GM20000 (cell line): ENCODE measurements around the gene LIPT2.
"Not testable (repeated sequence)": the region's sequence is repeated elsewhere in the genome, so short reads cannot be mapped to it uniquely, and the experiment has no call there.

Experiments
- DNase-seq: peaks from one replicate; pipeline ENCODE4 v3.0.0; 2012; ENCODE audit warnings: low spot score
- TF ChIP-seq, protein P1 (sequence below): IDR thresholded peaks from 2 replicates; pipeline ENCODE4 v1.5.1; 2012; ENCODE audit warnings: mild to moderate bottlenecking, control low read depth; ENCODE audit errors: extremely low read depth, missing control alignments

Gene LIPT2

DNA sequence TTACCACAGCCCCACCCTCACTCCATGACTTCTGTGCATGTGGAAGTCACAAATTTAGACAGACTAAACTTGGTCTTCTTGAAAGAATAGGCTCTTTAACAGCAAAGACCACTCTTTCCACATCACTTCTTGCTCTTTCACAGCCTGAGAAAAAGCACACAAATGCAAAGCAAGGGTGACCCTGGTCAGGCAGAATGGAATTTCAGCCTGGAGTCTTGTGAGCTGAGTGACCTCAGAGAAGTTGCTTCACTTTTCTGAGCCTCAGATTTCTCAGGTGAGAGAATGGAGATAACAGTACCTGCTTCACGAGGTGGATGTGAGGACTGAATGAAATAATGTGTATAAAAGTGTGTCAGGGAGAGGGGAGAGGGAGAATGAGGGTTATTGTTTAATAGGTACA, 26.8 kb upstream of the LIPT2 start:
- TF ChIP-seq, protein P1, sequence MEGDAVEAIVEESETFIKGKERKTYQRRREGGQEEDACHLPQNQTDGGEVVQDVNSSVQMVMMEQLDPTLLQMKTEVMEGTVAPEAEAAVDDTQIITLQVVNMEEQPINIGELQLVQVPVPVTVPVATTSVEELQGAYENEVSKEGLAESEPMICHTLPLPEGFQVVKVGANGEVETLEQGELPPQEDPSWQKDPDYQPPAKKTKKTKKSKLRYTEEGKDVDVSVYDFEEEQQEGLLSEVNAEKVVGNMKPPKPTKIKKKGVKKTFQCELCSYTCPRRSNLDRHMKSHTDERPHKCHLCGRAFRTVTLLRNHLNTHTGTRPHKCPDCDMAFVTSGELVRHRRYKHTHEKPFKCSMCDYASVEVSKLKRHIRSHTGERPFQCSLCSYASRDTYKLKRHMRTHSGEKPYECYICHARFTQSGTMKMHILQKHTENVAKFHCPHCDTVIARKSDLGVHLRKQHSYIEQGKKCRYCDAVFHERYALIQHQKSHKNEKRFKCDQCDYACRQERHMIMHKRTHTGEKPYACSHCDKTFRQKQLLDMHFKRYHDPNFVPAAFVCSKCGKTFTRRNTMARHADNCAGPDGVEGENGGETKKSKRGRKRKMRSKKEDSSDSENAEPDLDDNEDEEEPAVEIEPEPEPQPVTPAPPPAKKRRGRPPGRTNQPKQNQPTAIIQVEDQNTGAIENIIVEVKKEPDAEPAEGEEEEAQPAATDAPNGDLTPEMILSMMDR = no peak
- no peak for DNase-seq

DNA sequence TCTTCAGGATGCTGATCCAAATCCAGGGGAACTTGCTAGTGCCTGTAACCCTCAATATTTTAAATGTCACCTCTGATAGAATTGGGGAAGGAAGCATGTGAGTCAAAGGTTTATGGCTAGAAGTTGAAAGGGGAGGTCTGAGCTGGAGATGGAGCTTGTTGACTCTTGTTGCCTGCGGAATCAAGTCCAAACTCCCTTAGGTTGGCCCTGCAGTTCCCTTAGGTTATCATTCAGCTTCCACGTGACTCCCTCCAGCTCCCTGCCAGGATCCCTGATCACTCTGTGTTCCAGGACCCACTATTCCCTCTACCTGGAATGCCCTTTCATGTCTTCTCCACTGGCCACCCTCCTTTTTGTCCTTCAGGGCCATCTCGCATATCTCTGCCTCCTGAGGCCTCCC, 26.2 kb upstream of the LIPT2 start:
- TF ChIP-seq, protein P1 = no peak
- no peak for DNase-seq

DNA sequence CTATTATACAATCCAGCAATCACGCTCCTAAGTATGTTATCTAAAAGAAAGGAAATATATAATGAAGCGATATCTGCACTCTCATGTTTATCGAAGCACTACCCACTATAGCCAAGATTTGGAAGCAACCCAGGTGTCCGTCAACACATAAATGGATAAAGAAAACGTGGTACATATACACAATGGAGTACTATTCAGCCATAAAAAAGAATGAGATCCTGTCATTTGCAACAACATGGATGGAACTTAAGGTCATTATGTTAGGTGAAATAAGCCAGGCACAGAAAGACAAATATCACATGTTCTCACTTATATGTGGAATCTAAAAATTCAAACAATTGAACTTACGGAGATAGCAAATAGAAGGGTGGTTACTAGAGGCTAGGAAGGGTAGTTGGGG, 24.1 kb upstream of the LIPT2 start:
- DNase-seq = not testable (repeated sequence)

DNA sequence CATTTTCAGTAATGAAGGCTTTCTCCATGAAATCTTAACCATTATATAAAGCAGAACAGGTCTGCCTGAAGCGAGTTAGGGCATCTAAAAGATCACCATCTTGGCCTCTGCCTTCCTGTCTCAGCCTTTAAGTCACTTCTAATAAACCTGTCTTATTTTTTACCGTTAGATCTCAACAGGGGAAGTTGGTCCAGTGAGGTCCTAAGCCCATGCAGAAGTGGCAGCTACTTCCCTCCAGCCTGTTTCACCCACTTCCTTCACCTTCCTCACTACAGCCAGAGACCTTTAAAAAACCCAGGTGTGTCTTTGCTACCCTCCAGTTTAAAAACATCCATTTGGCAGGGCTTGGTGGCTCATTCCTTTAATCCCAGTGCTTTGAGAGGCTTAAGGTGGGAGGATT, 14.1 kb upstream of the LIPT2 start:
- TF ChIP-seq, protein P1 = no peak
- no peak for DNase-seq

DNA sequence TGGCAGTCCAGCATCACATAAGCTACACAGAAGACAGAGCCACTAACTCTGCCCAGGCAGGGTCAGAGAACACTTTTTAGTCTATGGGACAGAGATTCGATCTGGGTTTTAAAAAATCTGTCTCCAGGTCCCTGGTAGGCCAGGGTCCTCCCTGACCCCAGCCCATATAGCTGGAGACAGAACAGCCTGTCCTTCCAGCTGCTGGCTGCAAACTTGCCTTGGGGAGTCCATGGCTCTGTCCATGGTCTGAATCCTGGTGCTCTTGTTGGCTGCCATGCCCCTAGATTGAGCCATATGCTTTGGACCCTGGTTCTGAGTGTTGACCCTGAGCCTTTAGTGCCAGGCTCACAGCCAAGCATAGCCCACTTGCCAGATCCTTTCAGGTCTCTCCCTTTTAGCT, 13.3 kb upstream of the LIPT2 start:
- DNase-seq = no peak
- TF ChIP-seq, protein P1 = no peak

DNA sequence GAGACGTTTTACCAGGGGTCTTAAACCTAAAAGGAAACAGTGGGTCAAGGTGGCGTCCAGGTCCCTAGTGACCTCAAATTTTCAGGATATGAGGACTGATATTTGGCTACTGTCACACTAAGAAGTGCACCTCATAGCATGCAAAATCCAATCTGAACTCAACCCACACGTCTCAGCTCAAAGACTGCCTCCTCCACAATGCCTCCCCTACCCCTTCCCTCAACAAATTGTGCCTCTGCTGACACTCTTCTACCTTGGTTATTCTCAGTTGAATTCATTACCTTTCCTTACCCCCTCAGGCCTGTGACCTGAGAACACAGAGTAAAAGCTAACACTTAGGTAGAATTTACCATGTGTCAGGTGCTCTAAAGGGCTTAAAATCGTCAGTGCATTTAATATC, 12.4 kb upstream of the LIPT2 start:
- TF ChIP-seq, protein P1 = no peak
- no peak for DNase-seq

DNA sequence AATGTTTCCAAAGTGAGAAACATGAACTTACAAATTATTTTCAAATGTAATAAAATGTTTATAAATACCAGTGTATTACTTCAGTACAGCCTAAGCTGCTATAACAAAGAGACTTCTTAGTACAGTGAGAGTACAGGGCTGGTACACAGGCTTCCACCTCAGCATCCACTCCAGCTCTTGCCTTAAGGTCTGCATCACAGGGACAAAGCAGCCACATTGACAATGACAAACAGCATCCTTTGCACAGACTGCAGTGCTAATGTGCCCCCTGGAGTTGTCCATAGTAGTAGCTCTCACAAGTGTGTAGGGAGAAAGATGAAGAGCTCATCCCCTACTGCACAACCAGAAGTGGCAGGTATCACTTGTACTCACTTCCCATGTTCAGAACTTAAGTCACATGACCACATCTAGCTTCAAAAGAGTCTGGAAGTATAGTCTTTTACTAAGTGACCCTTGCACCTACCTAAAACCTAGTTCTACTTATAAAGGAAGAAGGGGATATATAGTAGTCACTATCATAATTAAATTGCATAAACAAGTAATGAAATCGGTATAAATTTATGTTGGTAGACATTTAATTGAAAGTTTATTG, 10.7 kb upstream of the LIPT2 start:
- no peak for DNase-seq
- TF ChIP-seq, protein P1 = no peak

DNA sequence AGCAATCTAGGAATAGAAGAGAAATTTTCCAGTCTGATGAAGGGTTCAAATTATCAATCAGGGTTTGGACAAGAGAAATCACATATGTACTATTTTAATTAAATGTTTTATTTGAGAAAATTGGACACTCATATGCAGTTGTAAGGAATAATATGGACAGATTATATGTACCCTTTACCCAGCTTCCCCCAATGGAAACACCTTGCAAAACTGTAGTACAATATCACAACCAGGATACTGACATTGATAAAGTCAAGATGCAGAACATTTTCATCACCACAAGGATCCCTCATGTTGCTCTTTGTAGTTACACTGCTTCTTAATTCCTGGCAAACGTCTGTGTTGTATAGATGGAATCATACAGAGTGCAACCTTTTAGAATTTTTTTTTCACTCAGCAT, 1.4 kb upstream of the LIPT2 start:
- TF ChIP-seq, protein P1 = no peak
- DNase-seq = no peak
